Measurements from ENCODE around the gene FSD1.
"Not testable (repeated sequence)": the region's sequence is repeated elsewhere in the genome, so short reads cannot be mapped to it uniquely, and the experiment has no call there.

The FSD1 gene

DNA sequence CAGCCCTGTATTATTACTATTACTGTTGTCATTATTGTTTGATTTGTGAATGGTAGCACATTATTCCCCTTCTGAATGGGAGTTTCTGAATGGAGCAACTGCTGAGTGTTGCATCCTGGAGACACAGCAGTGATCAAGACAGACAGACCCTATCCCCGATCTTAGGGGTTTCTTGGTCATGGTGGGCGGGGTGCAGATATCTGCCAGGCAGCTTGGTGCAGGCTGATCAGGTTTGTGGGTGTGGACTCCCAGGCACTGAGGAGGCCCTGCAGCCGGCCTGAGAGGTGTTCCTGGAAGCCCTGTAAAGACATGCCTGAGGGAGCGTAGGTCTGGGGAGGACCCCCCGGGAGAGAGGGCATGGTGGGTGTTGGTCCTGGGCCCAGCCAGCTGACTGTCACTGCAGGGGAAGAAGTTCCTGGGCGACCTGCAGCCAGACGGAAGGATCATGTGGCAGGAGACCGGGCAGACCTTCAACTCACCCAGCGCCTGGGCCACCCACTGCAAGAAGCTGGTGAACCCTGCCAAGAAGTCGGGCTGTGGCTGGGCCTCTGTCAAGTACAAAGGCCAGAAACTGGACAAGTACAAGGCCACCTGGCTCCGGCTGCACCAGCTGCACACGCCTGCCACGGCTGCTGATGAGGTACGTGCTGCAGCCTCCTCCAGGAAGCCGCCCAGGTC, 41.1 kb downstream of the FSD1 start:
- DNase-seq (ENCODE audit: low spot score), result peak; percentile 61

DNA sequence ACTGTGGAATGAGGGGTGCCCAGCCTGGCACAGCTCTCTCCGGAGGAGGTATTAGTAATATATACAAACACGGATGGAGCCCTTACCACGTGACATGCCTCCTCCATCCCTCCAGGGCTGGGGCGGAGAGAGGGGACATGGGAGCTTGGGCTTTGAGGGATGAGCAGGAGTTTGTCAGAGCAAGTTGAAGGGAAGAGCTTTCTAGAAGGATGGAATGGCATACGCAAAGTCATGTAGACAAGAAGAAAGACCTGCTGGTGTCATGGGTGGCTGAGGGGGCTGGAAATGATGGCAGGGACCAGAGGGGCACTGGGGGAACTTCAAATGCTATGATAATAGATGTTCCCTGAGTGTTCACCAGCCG, 41.6 kb downstream of the FSD1 start:
- DNase-seq (ENCODE audit: low spot score), result no peak

DNA sequence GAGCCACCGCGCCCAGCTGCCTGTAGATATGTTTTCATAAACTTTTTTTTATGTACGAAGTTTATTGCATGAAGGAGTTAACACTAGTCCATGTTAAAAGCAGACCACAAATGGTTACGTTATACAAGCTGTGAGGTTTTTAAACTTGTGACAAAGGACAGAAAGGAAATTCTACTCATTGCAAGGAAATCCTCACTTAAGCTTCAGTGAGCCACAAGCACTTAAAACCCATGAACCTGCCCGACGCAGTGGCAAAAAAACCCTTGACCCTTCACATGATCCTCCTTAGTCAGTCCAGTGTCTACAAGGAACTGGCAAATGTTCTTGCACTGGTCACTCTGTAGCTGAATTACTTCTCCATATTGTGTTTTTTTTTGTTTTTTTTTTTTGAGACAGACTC, 43.1 kb downstream of the FSD1 start:
- no peak for DNase-seq (ENCODE audit: low spot score)

DNA sequence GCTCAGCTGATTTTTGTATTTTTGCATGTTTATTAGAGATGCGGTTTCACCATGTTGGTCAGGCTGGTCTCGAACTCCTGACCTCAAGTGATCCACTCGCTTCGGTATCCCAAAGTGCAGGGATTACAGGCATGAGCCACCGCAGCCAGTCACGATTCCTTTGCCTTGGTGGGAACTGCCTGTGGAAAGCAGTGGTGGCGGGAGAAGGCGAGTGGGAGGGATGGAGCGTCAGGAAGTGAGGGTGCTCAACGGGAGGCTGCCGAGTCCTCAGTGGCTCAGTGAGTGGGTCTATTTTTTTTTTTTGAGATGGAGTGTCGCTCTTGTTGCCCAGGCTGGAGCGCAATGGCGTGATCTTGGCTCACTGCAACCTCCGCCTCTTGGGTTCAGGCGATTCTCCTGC, 44.8 kb downstream of the FSD1 start:
- not testable (repeated sequence) for DNase-seq (ENCODE audit: low spot score)

DNA sequence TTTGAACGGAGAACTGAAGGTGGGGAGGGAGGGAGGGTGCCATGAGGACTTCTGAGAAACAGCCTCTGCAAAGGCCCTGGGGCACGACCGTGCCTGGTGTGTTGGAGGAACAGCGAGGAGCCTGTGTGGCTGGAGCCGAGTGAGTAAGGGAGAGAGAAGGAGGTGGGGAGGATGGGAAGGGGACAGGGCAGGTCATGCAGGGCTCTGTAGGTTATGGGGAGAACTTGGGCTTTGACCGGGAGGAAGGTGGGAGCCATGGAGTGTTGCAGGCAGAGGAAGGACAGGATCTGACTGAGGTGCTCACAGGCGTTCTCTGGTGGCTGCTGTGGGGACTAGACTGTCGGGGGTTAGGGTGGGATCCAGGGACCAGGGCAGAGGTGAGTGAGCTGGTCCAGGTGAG, 45.7 kb downstream of the FSD1 start:
- DNase-seq (ENCODE audit: low spot score), result no peak

DNA sequence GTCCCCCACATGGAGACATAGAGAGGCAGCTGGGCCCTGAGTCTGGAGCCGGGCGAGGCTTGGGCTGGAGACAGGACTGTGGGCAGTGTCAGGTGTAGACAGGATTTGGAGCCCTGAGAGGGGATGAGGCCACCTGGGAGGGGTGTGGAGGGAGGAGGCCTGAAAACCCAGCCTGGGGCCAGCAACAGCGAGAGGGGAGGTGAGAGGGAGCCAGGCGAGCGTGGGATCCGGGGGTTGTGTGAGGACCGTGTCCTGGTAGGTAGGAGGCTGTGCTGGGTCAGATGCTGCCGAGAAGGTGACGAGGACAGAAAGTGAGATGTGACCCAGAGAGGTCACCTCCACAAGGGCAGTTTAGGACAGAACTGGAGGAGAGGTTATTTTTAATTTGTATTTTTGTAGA, 46.3 kb downstream of the FSD1 start:
- no peak for DNase-seq (ENCODE audit: low spot score)

DNA sequence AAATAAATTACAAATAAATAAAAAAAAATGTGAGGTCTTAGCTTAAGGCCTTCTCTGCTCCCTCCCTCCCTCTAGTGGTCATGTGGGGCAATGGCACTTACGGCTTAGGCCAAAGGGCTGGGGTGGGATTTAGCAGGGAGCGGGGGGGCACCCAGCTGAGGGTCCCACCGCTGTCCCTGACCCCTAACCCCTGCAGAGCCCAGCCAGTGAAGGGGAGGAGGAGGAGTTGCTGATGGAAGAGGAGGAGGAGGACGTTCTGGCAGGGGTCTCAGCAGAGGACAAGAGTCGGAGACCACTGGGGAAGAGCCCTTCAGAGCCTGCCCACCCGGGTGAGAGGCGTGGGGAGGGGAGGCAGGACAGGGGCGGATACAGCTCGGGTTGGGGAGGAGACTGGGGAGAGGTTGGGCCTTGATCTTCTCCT, 48.3 kb downstream of the FSD1 start:
- peak; percentile 68 for DNase-seq (ENCODE audit: low spot score)

DNA sequence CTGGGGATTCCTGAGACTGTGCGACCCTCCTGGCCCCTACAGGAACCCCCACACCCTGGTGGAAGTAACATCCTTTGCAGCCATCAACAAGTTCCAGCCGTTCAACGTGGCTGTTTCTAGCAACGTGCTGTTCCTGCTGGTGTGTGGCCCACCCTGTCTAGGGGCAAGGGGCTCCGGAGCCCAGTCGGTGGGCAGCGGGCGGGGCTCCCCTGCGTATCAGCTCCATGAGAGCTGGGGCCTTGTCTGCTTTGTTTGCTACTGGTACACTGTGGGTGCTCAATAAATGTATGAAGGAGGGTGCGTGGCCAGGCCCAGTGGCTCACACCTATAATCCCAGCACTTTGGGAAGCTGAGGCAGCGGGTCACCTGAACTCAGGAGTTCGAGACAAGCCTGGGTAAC, 49.9 kb downstream of the FSD1 start:
- no peak for DNase-seq (ENCODE audit: low spot score)

DNA sequence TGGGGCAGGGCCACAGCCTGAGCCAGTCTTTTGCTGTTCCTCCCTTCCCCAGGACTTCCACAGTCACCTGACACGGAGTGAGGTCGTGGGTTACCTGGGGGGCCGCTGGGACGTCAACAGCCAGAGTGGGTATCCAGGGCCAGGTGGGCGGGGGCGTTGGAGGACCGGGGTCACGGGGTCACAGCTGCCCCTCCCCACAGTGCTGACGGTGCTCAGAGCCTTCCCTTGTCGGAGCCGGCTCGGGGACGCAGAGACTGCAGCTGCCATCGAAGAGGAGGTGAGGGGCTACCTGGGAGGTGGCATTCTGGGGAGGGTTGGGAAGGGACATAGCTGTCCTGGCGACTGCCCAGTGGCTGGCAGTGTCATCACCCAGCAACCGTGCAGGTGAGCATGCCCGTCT, 50.5 kb downstream of the FSD1 start:
- DNase-seq (ENCODE audit: low spot score), result no peak

DNA sequence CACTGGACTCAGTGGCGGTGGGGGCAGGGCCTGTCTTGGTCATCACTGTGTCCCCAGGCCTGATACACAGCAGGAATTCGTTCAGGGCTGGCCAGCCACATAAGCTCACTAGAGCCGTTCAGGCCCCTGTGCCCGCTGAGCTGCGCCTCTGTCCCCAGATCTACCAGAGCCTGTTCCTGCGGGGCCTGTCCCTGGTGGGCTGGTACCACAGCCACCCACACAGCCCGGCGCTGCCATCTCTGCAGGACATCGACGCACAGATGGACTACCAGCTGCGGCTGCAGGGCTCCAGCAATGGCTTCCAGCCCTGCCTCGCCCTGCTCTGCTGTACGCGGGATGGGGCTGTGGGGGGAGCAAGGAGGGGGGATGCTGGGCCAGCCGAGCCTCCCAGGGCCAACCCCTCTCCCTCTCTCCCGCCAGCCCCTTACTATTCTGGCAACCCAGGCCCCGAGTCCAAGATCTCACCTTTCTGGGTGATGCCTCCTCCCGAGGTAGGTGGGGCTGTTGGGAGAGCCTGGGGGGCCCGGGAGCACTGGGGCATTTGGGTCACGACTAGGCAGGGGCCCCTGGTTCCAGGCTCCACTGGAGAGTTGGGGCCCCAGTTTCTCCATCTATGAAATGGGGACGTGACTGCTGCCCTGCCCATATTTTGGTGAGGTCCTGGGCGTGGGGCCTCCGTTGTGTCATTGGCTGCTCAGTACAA, 52.8 kb downstream of the FSD1 start:
- no peak for DNase-seq (ENCODE audit: low spot score)

DNA sequence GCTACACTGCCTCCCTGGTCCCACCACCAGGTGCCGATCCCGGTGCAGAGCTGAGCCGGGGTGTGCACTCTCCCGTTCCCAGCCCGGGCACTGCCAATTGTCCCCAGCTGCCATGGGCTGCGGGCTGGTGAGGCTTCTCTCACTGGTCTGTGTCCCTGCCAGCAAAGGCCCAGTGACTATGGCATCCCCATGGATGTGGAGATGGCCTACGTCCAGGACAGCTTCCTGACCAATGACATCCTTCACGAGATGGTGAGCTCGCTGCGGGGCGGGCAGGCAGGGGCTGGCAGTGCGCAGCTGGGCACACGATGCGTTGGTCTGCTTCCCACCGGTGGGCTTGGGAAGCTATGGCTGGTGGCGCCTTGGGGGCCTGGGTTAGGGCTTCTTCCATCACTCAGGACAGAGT, 53.5 kb downstream of the FSD1 start:
- DNase-seq (ENCODE audit: low spot score), result no peak

DNA sequence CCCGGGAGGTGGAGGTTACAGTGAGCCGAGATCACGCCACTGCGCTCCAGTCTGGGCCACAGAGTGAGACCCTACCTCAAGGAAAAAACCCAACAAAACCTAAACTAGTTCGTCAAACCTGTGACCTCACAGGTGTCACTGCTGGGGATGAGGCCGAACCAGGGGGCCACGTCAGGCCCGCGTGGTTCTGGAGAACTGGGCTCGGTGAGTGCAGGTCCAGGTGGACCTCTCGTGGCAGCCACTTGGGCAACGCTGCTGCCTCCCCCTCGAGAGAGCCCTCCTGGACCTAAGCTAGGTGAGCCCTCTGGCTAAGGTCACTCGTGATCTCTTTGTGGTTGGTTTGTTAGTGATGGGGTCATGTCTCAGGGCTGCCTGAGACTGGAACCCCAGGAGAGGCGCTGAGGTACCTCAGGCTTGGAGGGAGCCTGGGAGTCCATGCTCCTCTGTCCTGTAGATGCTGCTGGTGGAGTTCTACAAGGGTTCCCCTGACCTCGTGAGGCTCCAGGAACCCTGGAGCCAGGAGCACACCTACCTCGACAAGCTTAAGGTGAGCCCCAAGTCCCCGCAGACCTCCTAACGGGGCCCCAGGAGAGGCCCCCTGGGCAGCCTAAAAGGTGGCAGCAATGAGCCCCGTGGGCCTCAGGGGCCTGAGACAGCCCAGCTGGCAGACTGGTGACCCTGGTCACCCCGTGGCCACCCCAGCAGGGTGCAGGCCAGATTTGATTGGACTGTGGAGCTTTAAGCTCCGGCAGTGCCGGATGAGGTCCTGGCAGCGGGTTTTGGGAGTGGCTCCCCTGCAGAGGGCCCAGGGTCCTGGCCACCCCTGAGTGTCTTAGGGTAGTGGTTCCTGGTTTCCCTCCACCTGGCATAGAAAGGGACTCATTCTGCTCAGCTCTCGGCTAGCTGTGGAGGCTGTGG, 54.6 kb downstream of the FSD1 start:
- no peak for DNase-seq (ENCODE audit: low spot score)

DNA sequence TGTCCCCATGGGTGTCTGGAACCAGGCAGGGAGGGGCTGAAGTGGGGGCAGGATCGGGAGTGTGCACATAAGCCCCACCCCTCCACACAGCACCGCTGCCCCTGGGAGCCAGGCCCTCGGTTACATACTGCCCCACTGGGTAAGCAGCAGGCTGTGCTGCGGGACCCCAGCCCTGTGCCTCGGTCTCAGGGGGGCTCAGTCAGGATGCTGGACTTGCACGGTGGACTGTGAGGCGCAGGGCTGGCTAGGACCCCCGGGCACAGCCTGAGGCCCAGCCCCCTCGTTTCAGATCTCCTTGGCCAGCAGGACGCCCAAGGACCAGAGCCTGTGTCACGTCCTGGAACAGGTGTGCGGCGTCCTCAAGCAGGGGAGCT, 55.2 kb downstream of the FSD1 start:
- no peak for DNase-seq (ENCODE audit: low spot score)

DNA sequence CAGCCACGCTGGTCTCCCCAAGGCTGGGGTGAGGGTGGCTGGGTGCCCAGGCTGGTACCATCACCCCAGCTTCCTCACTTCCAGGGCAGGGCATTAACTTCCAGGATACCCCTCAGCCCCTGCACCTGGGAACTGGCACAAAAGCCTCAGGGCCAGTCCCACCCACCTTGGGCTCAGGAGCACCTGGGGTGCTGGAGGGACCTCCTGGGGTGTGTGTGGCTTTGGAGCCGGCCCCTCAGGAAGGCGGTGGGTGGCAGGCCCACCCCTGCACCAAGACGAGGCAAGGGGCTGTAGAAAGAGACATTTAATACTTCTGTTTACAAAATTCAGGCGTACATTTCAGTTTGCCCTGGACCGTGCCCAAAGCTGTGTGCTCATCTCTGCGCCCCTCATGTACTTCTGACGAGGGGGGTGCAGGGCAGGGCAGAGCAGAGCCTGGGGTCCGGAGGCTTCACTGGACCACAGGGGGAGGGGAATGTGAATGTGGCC, 55.7 kb downstream of the FSD1 start:
- DNase-seq (ENCODE audit: low spot score), result no peak

DNA sequence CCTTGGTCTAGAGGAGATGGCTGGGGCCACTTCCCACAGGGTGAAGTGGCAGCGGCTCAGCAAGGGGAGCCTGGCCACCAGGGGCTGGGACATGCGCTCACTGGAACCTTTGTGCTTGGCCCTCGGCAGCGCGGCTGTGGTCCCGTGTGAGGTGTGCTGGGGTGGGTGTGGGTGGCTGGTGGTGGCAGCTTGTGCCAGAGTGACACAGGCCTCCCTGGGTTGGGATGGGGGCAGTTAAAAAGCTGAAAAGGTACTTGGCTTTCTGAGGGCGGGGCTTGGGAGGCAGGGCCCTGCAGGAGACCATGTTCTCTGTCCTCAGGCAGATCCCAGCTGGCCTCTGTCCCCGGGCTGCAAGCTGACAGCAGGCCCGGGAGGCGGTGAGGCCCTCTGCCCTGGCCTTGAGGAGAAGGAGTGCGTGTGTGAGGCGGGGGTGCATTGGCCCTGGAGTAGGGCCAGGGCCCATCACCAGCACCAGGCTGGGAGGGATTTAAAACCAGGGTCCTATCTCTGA, 56.3 kb downstream of the FSD1 start:
- DNase-seq (ENCODE audit: low spot score), result no peak

DNA sequence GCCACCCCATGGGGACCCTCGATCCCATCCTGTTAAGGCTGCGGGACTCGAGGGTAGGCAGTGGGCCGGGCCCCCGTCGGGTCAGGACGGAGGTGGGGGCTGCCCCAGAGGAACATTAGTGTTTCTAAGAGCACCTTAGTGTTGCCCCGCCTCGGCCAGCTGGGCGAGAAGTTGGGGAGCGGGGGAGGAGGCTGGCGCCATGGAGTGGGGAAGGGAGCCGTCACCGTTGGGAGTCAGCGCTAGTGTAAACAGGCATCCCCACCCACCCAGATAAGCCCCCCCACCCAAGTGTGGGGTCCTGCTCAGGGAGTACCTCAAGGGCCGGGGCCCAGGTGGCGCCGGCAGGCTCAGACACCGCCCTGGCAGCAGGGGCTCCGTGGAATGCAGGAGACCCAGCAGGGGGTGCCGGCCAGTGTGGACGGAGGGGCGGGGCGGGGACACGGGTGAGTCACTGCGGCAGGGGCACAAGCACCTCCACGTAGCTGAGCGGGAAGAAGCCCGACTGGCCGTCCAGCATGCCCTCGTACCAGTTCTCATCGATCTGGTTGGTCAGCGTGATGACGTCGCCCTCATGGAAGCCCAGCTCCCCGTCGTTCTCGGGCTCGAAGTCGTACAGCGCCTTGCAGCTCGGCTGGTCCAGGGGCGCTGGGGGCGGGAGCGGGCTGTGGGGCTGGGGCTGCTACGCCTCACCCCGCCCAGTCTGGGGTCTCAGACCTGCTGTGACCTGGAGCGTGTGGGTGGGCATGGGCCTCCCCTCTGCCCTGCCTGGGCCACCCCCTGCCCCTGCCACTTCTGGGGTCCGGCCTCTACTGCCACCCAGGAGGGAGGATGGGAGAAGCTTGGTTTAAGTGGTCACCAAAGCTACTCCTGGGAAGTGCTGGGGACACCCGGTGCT, 57.0 kb downstream of the FSD1 start:
- no peak for DNase-seq (ENCODE audit: low spot score)

DNA sequence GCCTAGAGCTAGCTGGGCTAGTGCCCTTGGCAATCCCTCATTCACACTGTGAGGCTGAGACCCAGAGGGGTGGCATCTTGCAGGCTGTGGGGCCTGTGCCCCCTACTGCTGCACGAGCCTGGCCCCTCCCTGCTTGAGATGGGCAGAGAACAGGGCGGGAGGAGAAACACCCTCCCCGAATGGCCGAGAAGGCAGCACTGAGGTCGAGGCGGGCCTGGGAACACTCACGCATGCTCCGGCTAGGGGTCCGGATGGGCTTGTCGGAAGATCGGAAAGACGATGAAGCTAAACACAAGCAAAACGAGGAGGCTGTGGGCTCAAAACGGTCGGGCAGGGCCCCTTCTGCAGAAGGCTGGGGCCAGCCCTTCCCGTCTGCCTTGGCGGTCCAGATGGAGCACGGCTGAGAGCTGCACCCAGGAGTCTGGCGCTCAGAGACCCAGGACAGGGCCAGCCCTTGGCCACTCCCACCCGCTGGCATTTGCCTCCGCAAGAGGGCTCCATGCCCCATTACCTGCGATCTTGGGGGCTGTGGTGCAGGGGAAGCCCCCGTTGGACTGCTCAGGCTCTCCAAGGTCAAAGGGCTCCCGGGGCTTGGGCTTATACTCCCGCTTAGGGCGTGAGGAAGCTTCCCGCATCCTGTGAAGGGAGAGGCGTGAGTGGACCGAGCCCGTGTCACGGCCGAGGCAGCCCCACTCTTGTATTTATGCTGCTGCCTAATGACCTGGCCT, 57.9 kb downstream of the FSD1 start:
- no peak for DNase-seq (ENCODE audit: low spot score)

DNA sequence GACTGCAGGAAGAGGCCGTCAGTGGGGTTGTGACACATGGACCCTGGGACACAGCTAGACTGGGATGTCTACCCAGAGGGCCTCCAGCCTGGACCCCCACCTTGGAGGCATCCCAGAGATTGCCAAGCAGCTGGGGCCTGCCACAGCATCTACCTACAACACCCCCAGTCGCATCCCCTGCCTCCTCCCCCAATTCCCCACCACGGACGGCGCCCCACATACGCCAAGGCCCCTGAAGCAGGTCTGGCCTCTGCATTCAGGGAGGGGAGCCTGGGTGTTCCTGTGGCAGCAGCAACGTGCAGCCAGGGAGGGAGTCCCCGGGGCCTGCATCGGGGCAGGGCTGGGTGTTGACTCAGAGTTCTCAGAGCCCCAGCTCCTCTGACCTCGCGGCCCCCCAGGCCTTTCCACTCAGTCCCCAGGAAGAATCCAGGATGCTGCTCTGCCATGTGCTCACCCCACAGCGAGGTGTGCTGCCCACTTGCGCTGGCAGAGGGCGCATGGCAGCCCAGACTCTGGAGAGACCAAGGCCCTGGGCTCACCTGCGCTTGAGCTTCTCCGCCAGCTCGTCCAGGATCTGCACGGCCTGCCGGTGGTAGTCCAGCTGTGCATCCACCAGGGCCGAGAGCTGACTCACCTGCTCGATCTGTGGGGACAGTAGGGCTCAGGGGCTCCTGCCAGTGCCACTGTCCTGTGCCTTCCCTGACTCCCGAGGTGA, 58.6 kb downstream of the FSD1 start:
- no peak for DNase-seq (ENCODE audit: low spot score)

DNA sequence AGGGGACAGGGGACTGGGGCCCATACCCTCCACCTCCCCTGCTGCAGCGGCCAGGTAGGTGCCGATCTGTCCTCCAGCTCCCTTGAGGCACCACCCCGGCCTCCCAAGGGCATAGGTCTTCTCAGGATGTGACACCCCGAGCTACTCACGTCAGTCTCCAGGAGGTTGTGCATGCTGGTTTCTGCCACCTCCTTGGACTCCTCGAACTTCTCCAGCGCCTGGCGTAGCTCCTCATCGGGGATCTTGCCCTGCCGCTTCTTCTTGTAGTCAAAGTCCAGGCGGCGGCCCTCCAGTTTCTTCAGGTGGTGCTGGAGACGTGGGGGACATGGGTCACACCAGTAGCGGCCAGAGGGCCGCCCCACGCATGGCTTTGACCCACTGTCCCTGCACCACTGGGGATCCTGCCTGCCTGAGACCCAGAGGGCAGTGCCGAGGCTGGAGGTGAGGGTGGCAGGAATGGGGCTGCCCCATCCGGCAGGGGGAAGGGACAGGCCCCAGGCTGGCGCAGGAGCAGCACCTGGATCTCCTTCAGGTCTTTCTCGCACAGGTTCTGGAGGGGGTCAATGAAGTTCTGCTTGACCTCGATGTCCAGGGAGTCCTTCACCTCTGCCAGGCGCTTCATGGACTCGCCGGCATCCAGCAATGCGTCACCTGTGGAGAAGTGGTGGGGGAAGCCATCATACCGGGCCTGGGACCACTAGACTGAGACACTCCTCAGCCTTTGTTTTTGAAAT, 59.3 kb downstream of the FSD1 start:
- no peak for DNase-seq (ENCODE audit: low spot score)

DNA sequence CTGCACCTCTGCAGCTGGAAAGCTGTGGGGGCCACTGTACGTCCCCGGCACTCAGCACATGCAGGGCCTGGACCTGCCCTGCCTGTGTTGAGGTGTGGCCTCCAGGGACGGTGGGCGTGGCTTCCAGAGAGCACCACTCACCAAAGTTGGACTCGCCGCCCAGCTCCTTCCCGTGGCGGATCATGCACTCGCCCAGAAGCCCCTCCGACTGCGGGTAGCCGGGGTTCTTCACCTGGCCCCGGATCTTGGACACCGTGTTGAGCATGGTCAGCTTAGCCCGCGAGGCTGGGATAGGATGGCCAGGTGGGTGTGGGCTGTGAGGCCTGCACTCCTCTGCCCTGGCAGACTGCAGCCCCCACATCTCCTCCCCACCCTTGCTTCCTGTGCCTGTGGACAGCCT, 60.9 kb downstream of the FSD1 start:
- DNase-seq (ENCODE audit: low spot score), result no peak

Measured in left forelimb (tissue), 1 donor.